Body of pancreas (tissue), 4 donors: ENCODE data around the gene GOLGA6A.

ENCODE experiments used
- CTCF ChIP-seq, 7 experiments: fragments of 450-650 bp in 4 of 7; fragments of 200-600 bp in 3 of 7; sonication (generic) in 3 of 7; IDR thresholded peaks; one replicate each; pipeline ENCODE4 v1.5.1; 2016 to 2019; ENCODE audit warnings: antibody characterized with exemption in 7 of 7
- POLR2A ChIP-seq, 3 donors: fragments of 450-650 bp; IDR thresholded peaks; one replicate each; pipeline ENCODE4 v1.6.1; 2016; ENCODE audit warnings: antibody characterized with exemption in 3 of 3, mild to moderate bottlenecking in 2 of 3

- TF ChIP-seq POLR2A (IDR thresholded peaks at IDR 0.05) (no peak), CTCF (IDR thresholded peaks at IDR 0.05) (no peak)
Observed at GRCh38 chr15:74124759-74125158, 42.4 kb upstream of the GOLGA6A start.
